Activated CD4-positive, CD25-positive, alpha-beta regulatory T cell treated with anti-CD3 and anti-CD28 coated beads, Interleukin-2, amount 50 U/mL, for 72 hours (primary cell): Measurements from ENCODE around the gene SEZ6.

Source experiments
- DNase-seq: peaks from one replicate; pipeline ENCODE4 v3.0.0; 2021

SEZ6 gene

GRCh38 chr17:29032857-29033197, 27.0 kb upstream of the SEZ6 start:
- DNase-seq = no peak

- DNase-seq = no peak
Observed at GRCh38 chr17:29032013-29032856, 26.4 kb upstream of the SEZ6 start.

GRCh38 chr17:29031488-29031887, 25.7 kb upstream of the SEZ6 start:
- no peak for DNase-seq

GRCh38 chr17:29024316-29024952, 18.6 kb upstream of the SEZ6 start:
- DNase-seq = no peak

GRCh38 chr17:29022074-29022473, 16.2 kb upstream of the SEZ6 start:
- no peak for DNase-seq

GRCh38 chr17:29021226-29021625, 15.4 kb upstream of the SEZ6 start:
- DNase-seq = no peak

- DNase-seq = no peak
Observed at GRCh38 chr17:29020576-29020975, 14.7 kb upstream of the SEZ6 start.

- DNase-seq = no peak
Observed at GRCh38 chr17:29019475-29020181, 13.8 kb upstream of the SEZ6 start.

- no peak for DNase-seq
Observed at GRCh38 chr17:29018788-29019474, 13.1 kb upstream of the SEZ6 start.

- DNase-seq = no peak
Observed at GRCh38 chr17:29016345-29017210, 10.7 kb upstream of the SEZ6 start.

GRCh38 chr17:29014716-29015115, 8.9 kb upstream of the SEZ6 start:
- DNase-seq = no peak

- no peak for DNase-seq
Observed at GRCh38 chr17:29012535-29012934, 6.7 kb upstream of the SEZ6 start.

GRCh38 chr17:29010586-29010985, 4.8 kb upstream of the SEZ6 start:
- DNase-seq = no peak

- no peak for DNase-seq
Observed at GRCh38 chr17:29010129-29010528, 4.3 kb upstream of the SEZ6 start.

GRCh38 chr17:29008591-29008990, 2.8 kb upstream of the SEZ6 start:
- DNase-seq = no peak

GRCh38 chr17:29007860-29008455, 2.1 kb upstream of the SEZ6 start:
- no peak for DNase-seq

- no peak for DNase-seq
Observed at GRCh38 chr17:29007456-29007855, 1.6 kb upstream of the SEZ6 start.

- no peak for DNase-seq
Observed at GRCh38 chr17:29004081-29004692, 1.6 kb downstream of the SEZ6 start.

GRCh38 chr17:29003289-29003688, 2.5 kb downstream of the SEZ6 start:
- DNase-seq = no peak

GRCh38 chr17:29002811-29003210, 3.0 kb downstream of the SEZ6 start:
- no peak for DNase-seq

GRCh38 chr17:29000973-29001372, 4.9 kb downstream of the SEZ6 start:
- DNase-seq = no peak

GRCh38 chr17:28999206-28999605, 6.6 kb downstream of the SEZ6 start:
- no peak for DNase-seq
